HG03558 (cell line): ENCODE data around the gene SRRM4.
"Not testable (repeated sequence)": the region's sequence is repeated elsewhere in the genome, so short reads cannot be mapped to it uniquely, and the experiment has no call there.

Experiments used
- ATAC-seq: cut with Tn5 transposase; IDR thresholded peaks from one replicate; pipeline ENCODE4 v1.9.1; 2021; ENCODE audit warnings: moderate number of reproducible peaks; ENCODE audit not compliant: unreplicated experiment; ENCODE audit errors: extremely low read depth

Gene SRRM4

DNA sequence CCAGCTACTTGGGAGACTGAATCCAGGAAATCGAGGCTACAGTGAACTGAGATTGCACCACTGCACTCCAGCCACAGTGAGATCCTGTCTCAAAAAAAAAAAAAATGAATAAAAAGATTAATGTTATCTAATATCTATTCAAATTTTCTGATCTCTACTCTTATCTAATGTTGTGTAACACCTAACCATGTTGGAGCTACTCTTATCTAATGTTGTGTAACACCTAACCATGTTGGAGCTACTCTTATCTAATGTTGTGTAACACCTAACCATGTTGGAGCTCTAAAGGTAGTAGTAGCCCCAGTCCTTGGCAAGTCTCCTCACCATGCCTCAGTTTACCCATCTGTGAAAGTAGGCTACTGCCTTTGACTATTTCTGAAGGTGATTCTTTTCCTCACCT, 26.9 kb downstream of the SRRM4 start:
- not testable (repeated sequence) for ATAC-seq

DNA sequence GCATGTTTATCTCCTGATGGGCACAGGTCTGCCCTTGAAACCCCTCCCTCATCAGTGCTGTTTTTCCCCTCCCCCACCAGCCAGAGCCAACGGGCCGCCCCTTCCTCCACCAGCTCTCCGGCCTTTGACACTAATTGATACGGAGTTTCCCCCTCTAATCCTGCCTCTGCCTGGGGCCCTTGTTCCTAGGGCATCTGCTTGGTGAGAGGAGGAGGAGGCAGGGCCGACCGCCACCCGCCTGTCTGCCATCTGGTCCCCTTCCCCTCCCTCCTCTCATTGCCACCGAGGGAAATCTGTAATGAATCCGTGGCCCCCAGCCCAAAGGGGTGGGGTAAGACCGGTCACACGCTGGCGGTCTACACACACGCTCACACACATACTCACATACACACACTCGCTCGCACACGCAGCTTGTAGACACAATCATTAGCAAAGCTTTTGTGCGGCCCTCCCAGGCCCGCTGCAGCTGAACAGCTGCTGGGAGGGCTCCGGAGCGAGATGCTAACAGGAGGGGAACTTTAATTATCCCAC, 27.4 kb downstream of the SRRM4 start:
- ATAC-seq: no peak

DNA sequence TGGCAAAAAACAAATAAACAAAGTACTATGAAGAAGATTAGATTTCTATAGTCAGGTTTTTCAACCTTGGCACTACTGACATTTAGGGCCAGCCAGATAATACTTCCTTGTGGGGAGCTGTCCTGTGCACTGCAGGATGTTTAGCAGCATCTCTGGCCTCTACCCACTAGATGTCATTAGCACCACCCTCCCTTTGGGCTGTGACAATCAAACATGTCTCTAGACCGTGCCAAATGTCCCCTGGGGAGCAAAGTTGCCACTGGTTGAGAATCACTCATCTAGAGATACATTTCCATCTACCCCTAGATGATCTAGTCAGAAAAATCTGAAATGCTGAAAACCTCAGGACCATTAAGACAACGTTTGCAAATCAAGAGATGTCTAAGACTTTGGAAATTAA, 29.9 kb downstream of the SRRM4 start:
- no peak for ATAC-seq

DNA sequence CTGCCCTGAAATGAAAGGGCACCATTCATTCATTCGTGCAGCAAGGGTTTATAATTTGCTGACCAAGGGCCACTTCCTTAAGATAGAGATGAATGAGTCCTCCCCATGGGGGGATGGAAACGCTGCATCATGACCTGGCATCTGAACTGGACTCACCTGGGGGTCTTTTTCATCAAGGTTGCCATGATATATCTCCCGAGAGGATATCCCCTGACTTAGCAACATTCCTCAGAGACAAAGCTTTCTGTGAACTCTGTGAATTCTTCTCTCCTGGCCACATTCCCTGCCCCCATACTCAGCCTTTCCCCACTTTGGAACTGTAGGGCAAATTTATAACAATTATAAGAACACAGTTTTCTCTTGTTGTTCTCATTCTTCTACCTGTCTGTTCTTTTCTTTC, 30.8 kb downstream of the SRRM4 start:
- no peak for ATAC-seq

DNA sequence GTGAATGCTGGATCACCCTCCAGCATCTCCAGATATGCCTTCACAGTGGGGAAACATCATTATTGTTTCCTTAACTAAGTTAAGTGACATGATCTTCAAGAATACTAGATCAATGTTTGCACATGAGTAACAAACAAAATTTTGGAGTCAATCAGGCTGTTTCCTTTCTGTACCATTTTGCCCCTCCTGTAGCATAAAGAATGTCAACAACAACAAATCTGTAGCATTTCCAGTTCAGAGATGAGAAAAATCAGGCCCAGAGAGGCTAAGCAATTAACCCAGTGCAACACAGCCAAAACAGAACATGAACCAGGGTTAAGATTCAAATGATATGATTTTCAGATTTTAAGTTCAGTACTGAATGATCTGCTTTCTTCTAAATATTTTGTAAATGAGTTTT, 31.7 kb downstream of the SRRM4 start:
- ATAC-seq: no peak

DNA sequence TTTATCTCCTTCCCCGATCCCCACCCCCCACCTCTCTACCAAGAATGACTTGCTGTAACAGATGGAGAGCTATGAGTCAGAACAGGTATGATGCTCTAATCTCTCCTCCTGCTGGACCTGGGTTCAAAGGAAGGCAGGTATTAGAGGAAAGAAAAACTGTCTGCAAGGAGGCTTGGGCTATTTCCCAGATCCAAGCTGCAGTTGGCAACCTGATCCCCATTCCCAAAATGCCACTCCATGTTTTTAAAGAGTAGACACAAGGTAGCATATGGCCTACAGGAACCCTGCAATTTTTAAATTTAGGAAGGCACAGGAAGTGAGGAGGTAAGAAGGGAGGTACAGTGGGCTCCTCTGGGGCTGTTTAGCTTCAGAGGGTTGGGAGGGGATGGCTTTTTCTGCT, 33.0 kb downstream of the SRRM4 start:
- no peak for ATAC-seq

DNA sequence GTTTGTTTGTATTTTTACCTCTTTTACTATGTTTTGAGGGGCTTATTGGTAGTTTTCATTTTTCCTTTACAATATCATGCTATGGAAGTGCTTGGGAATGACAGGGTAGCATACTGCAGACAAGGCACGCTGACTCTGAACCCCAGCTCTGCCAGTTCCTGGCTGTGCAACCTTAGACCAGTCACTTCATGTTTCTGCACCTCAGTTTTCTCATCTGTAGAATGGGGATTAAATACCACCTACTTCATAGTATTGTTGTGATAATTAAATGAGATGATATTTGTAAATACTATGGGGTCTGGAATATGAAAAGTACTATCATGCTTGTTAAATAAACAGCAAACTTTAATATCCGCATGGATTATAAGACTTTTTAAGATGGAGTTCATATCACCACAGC, 35.4 kb downstream of the SRRM4 start:
- ATAC-seq: no peak

DNA sequence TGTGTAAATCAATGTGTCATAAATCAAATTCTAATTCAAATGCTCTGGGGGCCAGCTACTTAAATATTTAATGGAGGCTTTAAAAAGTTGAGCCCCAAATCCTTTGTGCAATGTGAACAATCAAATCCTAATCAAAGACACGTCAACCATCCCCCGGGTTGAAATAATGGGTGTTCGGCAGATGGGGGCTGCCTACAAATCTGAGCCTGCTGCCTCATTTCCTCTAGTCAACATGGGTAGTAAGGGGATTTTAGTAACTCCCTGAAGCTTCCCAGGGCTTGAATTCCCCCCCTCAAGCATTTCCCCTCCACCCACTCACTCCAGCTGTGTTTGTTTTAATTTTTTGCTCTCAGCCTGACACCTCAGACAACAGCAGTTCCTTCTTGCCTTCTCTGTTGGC, 37.8 kb downstream of the SRRM4 start:
- ATAC-seq: no peak

DNA sequence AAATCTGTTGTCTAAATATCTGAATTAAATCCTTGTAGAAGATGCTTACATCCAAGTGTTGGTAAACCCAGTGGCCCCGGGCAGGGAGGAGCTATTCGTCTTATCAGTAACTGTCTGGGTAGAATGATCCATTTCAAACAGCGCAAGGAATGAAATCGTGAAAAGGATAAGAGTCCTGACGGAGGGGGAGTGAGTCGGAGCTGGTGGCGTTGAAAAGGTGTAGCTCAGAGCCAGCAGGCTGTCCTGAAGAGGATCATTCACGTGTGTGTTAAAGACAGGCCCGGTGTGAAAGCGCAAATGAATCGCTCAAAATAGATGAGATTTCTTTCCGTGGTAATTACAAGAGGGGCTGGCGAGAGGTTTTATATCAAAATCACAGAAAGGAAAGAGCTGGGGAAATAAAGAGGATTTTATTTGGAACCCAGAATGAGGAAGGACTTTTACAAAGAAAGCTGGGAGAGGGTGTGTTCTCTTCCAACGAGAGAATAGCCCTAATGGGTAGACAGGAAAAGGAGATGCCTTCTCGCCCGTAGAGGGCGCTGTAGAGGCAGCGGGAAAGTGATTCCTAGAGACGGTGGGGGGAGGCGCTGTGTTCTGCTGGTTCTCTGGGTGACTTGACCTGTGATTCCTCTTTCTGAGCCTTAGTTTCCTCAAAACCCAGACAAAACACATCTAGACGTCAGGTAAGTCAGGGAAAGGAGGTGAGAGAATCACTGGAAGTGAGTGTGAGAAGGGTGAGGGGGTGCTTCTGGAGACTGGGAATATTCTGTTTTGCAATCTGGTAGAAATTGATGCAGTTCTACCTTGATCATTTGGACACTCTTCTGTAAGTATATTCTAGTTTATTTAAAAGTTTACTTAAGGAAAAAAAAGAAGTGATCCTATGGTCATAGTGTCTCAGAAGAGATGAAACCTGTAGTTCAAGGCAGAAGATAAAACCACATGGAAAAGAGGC, 39.3 kb downstream of the SRRM4 start:
- no peak for ATAC-seq

DNA sequence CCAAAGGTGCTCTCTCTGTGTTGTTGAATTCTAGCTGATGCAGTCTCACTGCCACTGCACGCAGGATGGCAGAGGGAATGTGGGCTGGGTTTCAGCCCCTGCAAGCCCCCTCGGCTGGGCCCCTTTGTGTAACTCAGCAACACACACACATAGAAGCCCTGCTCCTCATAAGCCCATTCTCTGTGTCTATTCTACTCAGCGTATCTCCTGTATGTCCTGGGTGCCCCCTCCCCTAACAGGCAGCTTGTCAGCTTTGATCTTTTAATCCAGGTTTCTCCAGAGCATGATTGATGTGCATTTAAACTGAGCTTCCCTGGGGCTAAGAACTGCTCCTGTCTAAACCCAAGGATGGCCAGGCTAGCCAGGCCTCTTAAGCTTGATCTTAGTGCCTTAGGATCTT, 43.0 kb downstream of the SRRM4 start:
- no peak for ATAC-seq

DNA sequence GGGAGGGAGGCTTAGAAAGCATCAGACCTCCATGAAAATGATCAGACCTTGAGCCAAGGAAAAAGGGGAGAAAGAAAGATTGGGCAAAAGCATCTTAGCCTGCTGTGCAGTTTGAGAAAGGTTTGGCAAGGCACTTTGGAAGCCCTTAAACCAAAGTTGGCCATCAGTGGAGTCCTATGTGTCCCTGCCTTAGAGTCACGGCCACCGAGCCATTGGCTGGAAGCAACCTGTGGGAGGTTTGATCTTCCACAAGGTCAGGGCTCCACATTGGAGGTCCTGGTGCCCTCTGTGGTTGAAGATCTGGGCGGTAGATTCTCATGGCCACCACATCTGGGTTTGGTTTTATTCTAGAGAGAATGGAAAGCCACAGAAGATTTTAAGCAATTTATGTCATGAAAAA, 44.4 kb downstream of the SRRM4 start:
- no peak for ATAC-seq

DNA sequence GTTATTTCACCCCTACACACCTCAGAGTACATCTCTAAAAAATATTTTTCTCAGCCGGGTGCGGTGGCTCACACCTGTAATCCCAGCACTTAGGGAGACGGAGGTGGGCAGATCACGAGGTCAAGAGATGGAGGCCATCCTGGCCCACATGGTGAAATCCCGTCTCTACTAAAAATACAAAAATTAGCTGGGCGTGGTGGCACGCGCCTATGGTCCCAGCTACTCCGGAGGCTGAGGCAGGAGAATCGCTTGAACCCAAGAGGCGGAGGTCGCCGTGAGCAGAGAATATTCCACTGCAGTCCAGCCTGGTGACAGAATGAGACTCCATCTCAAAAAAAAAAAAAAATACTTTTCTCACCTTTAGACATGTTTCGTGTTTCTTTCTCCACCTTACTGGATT, 52.0 kb downstream of the SRRM4 start:
- ATAC-seq: not testable (repeated sequence)

DNA sequence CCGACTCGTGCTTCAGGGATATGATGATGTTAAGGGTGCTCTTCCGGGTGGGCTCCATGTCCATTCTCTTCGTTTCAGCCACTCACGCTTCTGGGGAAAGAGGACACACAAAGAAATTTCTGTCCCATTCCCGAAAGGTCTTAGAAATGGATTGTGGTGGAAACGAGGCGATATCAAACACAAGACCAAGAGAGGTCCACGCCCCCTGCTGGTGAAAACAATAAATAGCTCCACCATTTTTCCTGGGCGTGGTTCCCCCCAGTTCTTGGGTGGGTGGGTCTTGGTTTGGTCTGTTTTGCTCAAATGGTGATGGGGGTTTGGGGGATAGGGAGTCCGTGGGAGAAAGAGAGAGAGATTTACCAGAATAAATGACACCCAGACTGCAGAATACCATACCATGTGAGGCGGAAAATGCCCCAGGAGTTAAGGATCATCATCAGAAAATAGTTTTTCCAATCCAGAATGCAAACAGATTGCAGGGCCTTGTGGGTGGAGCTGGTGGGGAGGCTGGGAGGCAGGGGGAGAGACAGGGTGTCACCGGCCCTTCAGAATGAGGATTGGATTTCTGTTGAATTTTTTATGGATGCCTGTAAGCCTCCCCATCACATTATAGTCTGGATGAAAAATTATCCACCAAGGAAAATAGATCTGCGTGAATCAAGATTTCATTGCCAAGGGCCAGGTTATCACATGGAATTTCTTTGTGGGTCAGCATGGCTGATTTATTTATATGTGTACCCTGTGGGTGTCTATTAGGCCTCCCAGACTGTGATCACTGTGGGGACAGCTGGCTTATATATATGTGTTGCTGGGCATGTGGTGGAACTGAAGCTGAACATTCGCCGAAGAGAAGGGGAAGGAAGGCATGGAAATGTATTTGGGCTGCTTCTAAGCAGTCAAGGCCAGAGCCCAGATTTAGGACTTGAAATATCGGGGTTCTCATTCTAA, 55.8 kb downstream of the SRRM4 start:
- ATAC-seq: no peak

DNA sequence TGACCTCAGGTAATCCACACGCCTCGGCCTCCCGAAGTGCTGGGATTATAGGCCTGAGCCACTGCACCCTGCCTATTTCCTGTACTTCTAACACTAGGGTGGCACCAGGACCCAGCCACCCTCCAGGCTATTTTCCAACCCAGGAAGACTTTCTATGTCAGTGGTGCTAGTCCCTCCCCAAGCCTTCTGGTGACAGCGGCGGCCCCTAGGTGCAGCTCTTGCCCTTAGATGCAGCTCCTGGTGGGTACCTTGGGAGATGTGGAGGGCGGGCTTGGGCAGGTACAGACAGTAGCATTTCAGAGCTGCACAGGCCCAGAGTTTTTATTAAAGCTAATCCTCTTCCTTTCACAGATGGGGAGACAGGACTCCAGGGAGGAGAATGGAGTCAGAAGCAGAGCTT, 62.8 kb downstream of the SRRM4 start:
- ATAC-seq: no peak

DNA sequence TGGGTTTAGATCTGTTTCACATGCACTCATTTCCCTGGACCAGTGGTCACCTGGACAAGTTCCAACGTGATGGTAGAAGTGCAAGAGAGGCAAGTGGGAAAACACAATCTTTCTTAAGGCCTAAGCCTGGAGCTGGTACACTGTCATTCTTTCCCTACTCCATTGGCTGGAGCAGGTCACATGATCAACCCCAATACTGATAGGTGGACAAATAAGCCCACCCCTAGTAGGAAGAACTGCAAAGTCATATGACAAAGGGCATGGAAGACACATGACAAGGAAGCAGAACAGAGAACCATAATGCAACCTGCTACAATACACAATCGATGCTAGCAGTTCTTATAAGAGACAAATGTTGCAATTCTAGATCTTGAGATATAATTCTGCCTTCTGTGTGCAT, 66.3 kb downstream of the SRRM4 start:
- no peak for ATAC-seq

DNA sequence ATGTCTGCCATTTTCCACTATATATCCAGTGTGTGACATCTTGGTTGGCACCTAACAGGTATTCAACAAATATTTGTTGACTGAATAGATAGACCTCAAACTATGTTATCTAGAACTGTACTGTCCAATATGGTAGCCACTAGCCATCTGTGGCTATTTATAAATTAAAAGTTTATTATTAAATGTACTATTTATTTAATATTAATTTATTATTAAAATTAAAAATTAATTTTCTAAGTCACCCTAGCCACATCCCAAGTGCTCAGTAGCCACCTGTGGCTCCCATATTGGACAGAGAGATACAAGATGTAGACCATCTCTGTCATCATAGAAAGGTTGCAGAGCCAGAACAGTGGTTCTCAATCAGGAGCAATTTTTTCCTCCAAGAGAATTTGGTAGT, 69.3 kb downstream of the SRRM4 start:
- no peak for ATAC-seq

DNA sequence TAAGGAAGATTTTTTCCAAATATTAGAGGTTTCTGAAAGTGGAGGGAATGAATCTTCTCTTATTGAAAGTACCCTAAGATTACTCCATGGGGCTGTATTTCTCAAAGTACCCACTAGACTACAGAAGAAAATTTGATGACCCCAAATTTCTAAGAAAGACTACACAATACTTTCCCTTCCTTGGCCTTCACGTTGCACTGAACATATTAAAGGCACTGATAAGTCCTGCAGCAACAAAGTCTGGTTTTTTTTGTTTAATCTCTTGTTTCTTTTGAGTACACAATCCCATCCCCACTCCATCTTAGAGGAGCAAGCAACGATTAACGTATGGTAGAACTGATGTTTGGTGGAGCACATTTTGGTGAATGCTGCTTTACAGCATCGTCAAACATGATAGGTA, 70.1 kb downstream of the SRRM4 start:
- no peak for ATAC-seq

DNA sequence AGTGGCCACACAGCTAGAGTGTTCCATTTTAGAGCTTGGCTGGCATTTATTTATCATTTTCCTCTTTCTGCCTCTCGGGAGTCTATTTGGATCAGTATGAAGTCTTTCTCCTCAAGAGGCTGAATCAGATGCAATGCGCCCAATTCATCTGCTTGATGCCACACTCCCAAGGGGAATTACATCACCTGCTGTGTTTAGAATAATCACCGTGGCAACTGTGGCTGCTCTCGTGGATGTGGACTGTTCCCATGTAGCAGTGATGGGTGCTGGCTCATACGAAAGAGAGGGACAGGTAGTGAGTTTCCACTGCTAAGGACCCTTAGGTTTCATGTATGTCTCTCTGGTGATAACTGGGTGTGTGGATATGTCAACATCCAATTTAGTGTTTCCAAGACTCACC, 70.7 kb downstream of the SRRM4 start:
- no peak for ATAC-seq

DNA sequence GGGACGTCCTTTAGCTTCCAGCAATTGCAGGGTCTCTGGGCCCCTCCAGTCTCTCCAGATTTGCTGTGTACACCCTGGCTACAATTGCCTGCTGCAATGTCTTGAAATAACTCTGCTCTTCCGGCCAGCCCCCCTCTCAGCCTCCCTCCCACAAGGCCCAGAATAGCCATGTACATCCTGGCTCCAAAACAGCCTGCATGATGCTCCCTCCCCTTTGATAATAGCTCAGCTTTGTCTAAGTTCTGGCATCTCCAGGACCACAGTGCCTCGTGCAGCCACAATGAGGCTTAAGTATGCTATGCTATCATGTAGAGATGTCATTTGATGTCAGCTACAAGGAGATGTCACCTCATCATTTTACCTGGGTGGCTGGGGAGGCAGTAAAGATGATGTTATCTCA, 74.6 kb downstream of the SRRM4 start:
- ATAC-seq: no peak

DNA sequence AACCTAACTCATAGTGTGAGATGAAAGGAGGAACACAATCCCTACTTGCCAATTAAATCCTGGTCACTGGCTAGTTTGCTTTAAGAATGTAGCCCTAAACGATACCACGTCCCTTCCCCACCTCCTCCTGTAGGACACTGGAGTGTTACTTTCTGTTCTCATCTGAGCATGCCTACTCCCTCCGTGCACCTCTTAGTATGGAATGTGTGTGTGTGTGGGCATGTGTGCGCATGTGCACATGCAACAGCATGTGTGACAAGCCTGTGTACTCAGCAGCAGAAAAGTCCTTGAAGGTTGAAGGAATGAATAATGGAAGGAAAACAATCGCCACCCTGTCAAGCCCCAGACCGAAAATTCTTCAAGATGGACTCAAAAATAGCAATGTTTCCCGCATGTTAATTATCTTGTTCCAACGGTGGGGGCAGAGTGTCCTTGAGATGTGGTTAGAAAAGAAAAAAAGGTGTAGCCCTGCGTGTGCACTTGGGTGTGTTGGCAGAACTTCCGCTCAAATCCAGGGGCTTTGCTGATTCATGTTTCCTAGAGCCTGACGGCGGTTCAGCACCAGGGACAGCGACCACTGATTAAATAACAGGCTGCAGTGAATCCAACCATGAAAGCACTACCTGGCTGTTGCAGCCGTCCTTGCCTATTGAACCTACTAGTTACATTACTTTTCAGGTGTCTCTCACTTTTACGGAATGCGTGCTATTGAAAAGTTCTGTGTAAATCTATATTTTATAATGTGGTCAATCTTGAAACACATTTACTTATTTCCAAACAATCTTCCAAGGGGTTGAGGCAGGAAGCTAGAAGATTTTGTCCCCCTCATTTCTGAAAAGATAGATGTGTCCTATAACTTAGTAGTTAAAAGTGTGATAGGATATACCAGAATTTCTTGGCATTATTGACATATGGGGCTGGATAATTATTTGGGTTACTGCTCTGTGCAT, 79.8 kb downstream of the SRRM4 start:
- ATAC-seq: no peak
